GM19324 (cell line): ENCODE measurements around the gene USH1G.
"Not testable (repeated sequence)": the region's sequence is repeated elsewhere in the genome, so short reads cannot be mapped to it uniquely, and the experiment has no call there.

Source experiments
- ATAC-seq: cut with Tn5 transposase; IDR thresholded peaks from one replicate; pipeline ENCODE4 v1.9.1; 2021; ENCODE audit warnings: mild to moderate bottlenecking, moderate library complexity; ENCODE audit not compliant: unreplicated experiment, low FRiP score

The USH1G gene

GRCh38 chr17:74922694-74923537, at the start of gene USH1G:
USH1G (minus strand) TSS chr17:74923255; CDS start chr17:74923073, 182 bp downstream.
- no peak for ATAC-seq

GRCh38 chr17:74972107-74972972, 49.3 kb upstream of the USH1G start, which contains the start of gene HID1:
HID1 (minus strand) TSS chr17:74972759; CDS start chr17:74972656, 103 bp downstream.
- no peak for ATAC-seq

- ATAC-seq: no peak
These were observed 48.7 kb upstream of the USH1G start for GRCh38 chr17:74971842-74972106.

GRCh38 chr17:74971069-74971841, 48.2 kb upstream of the USH1G start:
- ATAC-seq: no peak

GRCh38 chr17:74970395-74970794, 47.3 kb upstream of the USH1G start:
- no peak for ATAC-seq

GRCh38 chr17:74969501-74969900, 46.4 kb upstream of the USH1G start:
- not testable (repeated sequence) for ATAC-seq

GRCh38 chr17:74968361-74968780, 45.3 kb upstream of the USH1G start:
- ATAC-seq: no peak

- ATAC-seq: no peak
These were observed 42.0 kb upstream of the USH1G start for GRCh38 chr17:74964988-74965622.

GRCh38 chr17:74964246-74964761, 41.2 kb upstream of the USH1G start:
- ATAC-seq: no peak

GRCh38 chr17:74963656-74964055, 40.6 kb upstream of the USH1G start:
- ATAC-seq: no peak

GRCh38 chr17:74962622-74963394, 39.8 kb upstream of the USH1G start:
- ATAC-seq: no peak

GRCh38 chr17:74961657-74962350, 38.7 kb upstream of the USH1G start:
- no peak for ATAC-seq

- no peak for ATAC-seq
These were observed 37.7 kb upstream of the USH1G start for GRCh38 chr17:74960570-74961342.

- ATAC-seq: no peak
These were observed 36.9 kb upstream of the USH1G start for GRCh38 chr17:74959826-74960515.

GRCh38 chr17:74957935-74958740, 35.1 kb upstream of the USH1G start:
- no peak for ATAC-seq

GRCh38 chr17:74956093-74956492, 33.0 kb upstream of the USH1G start:
- no peak for ATAC-seq
